22Rv1 (cell line): ENCODE measurements around the gene NBPF3.
"Not testable (repeated sequence)": the region's sequence is repeated elsewhere in the genome, so short reads cannot be mapped to it uniquely, and the experiment has no call there.

Source experiments
- H3K27ac ChIP-seq: fragments of 450-650 bp; 2 replicates; pipeline ENCODE4 v1.5.1; 2017
- ZFX ChIP-seq: fragments of 450-650 bp; IDR thresholded peaks from 2 replicates; pipeline ENCODE4 v1.6.1; 2017; ENCODE audit warnings: antibody characterized with exemption, borderline replicate concordance
- TF ChIP-seq, protein P1 (sequence below): fragments of 450-650 bp; IDR thresholded peaks from 2 replicates; pipeline ENCODE4 v1.5.1; 2017; ENCODE audit warnings: mild to moderate bottlenecking

NBPF3 gene

GRCh38 chr1:21469581-21469980, 29.6 kb downstream of the NBPF3 start:
- no peak overlapping the region for H3K27ac ChIP-seq
- TF ChIP-seq, protein P1, sequence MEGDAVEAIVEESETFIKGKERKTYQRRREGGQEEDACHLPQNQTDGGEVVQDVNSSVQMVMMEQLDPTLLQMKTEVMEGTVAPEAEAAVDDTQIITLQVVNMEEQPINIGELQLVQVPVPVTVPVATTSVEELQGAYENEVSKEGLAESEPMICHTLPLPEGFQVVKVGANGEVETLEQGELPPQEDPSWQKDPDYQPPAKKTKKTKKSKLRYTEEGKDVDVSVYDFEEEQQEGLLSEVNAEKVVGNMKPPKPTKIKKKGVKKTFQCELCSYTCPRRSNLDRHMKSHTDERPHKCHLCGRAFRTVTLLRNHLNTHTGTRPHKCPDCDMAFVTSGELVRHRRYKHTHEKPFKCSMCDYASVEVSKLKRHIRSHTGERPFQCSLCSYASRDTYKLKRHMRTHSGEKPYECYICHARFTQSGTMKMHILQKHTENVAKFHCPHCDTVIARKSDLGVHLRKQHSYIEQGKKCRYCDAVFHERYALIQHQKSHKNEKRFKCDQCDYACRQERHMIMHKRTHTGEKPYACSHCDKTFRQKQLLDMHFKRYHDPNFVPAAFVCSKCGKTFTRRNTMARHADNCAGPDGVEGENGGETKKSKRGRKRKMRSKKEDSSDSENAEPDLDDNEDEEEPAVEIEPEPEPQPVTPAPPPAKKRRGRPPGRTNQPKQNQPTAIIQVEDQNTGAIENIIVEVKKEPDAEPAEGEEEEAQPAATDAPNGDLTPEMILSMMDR = no peak
- no peak for TF ChIP-seq ZFX

DNA sequence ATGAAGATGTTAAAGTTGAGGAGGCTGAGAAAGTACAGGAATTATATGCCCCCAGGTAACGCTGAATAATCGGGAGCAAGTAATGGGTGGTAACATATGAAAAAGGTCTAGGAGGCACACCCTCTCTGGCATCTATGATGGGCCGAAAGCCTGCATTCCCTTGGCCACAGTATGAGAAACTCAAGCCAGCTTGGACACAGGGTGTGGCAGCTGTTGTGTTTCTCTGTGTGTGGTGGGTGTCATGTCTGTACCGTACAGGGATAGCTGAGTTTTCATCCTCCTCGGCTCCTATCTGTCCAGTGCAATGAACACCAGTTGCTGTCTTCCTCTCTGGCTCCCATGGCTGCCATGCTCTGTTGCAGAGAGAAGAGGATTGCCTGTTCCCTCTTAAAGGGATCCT, 32.9 kb downstream of the NBPF3 start:
- no peak for TF ChIP-seq ZFX
- TF ChIP-seq, protein P1 = no peak
- no peak overlapping the region for H3K27ac ChIP-seq

GRCh38 chr1:21478356-21478755, 38.4 kb downstream of the NBPF3 start:
- H3K27ac ChIP-seq = no peak overlapping the region
- TF ChIP-seq, protein P1 = no peak
- no peak for TF ChIP-seq ZFX

GRCh38 chr1:21483881-21484280, 43.9 kb downstream of the NBPF3 start:
- not testable (repeated sequence) for H3K27ac ChIP-seq

DNA sequence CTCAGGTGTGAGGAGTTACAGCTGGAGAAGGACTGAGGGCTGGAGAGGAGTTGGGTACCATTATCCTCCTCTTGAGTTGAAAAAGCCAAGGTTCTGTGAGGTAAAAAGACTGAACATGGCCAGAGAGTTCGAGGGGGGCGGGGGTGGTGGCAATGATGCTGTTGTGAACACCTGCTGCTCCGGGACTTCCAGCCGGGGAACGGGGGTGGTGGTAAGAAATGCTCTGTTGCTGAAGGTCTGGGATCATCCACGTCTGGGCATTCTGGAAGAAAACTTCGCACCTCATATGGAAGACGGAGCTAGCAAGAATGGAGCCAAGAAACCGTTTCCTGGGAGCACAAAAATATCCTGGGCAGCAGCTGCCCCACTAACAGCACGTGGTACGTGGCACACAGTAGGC, 49.2 kb downstream of the NBPF3 start:
- H3K27ac ChIP-seq = no peak overlapping the region
- TF ChIP-seq, protein P1 = no peak
- no peak for TF ChIP-seq ZFX

GRCh38 chr1:21490774-21491487, 51.0 kb downstream of the NBPF3 start:
- no peak overlapping the region for H3K27ac ChIP-seq
- TF ChIP-seq ZFX = no peak
- TF ChIP-seq, protein P1 = peak; percentile 44

GRCh38 chr1:21491488-21492355, 51.8 kb downstream of the NBPF3 start:
- TF ChIP-seq ZFX = no peak
- TF ChIP-seq, protein P1 = no peak
- no peak overlapping the region for H3K27ac ChIP-seq

GRCh38 chr1:21492356-21492625, 52.4 kb downstream of the NBPF3 start:
- no peak overlapping the region for H3K27ac ChIP-seq
- TF ChIP-seq, protein P1 = no peak
- TF ChIP-seq ZFX = no peak
